ENCODE measurements around the gene SPDL1. TPM values are rescaled to one million over a fixed set of nuclear protein-coding genes. Genes with fewer than 3 reads are reported as not detected.

SPDL1 gene
- total and polyA plus RNA-seq, 2 of the 4 experiments (the other 2 are of a cell fraction) = 18.8 to 29.4 TPM

DNA sequence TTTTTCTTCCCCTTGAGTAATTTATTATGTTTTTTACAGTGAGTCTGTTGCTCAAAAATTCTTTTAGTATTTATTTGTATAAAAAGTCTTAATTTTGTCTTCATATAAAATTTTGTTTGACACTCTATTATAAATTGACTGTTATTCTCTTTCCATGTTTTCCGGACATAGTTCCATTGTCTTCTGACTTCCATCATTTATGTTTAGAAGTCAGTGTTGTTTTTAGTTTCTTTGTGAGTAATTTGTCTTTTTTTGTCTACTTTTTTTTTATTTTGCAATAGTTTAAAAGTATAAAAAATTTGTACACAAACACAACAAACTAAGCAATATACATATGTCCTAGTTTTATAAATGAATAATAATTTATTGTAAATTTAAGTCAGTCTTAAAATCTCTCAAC is 25.7 kb upstream of the SPDL1 start:
- no peak overlapping the region for H2BK120ac ChIP-seq (ENCODE audit: low read depth, low read length)
- H3K4me1 ChIP-seq (ENCODE audit: control insufficient read depth, insufficient read depth, low read length) = no peaks in the 10 kb centered on the region
- H4K5ac ChIP-seq (ENCODE audit: low read depth, low read length) = no peak overlapping the region
- in situ Hi-C loops (cut with MboI; ENCODE audit: low sequenced_read_pairs) = loop anchor here (25.0 kb wide), 1 partner anchor 871 kb away; no protein-coding TSS in a partner anchor
- no peaks in the 10 kb centered on the region for H3K79me1 ChIP-seq (ENCODE audit: low read depth in 1 of 2, low read length in 2 of 2)
- BruUV-seq (replicated peaks) = no TSS peak
- POLR2A ChIA-PET (ENCODE audit: unreplicated experiment) = no interaction called here
- H3K18ac ChIP-seq (ENCODE audit: low read depth, low read length) = no peak overlapping the region
- no peaks in the 10 kb centered on the region for H3K9me1 ChIP-seq (ENCODE audit: insufficient read depth, low read length)
- no peak overlapping the region for H4K8ac ChIP-seq (ENCODE audit: low read depth in 2 of 2, low read length in 2 of 2)
- dilution Hi-C loops (cut with HindIII; ENCODE audit: low sequenced_read_pairs, unreplicated experiment) = no loop called here
- no peak overlapping the region for H3K4me2 ChIP-seq (ENCODE audit: low read depth, low read length)
- no peak overlapping the region for H2BK20ac ChIP-seq (ENCODE audit: low read depth, low read length)
- H3K14ac ChIP-seq (replicated peaks; ENCODE audit: low read depth, low read length) = no peak overlapping the region
- no peak overlapping the region for H2AFZ ChIP-seq (replicated peaks; ENCODE audit: low read length, poor library complexity)
- H2BK15ac ChIP-seq (ENCODE audit: low read depth, low read length) = no peak overlapping the region
- peaks cover 3% of the 10 kb centered on the region; the same call in 1 of the 2 replicates for H3K27me3 ChIP-seq (ENCODE audit: control insufficient read depth, insufficient read depth, low read length)
- no peaks in the 10 kb centered on the region for H4K20me1 ChIP-seq (ENCODE audit: insufficient read depth, low read length)
- no peak overlapping the region for H3K4ac ChIP-seq (ENCODE audit: low read depth, low read length)
- H3K23ac ChIP-seq (ENCODE audit: low read depth, low read length) = no peak overlapping the region
- H3K9ac ChIP-seq (ENCODE audit: low read depth, low read length) = no peak overlapping the region
- WGBS, 2 experiments (ENCODE audit: extremely low coverage in 2 of 2, insufficient read length in 1 of 2) = no CpG with 5 or more reads among the region's 1 CpG
- DNase-seq (no peak), ATAC-seq (ENCODE audit: low read depth) (no peak)
- H2AK5ac ChIP-seq (ENCODE audit: low read depth, low read length) = no peak overlapping the region
- no peaks in the 10 kb centered on the region for H3K9me3 ChIP-seq (ENCODE audit: control insufficient read depth, insufficient read depth, low read length)
- no peak overlapping the region for H2BK5ac ChIP-seq (ENCODE audit: low read depth, low read length, poor library complexity, severe bottlenecking)
- no peak overlapping the region for H3K56ac ChIP-seq (ENCODE audit: extremely low read depth, insufficient read depth, low read length)
- H3K36me3 ChIP-seq (ENCODE audit: control insufficient read depth, insufficient read depth, low read length) = no peaks in the 10 kb centered on the region
- TF ChIP-seq RFX5 (IDR thresholded peaks at IDR 0.05; ENCODE audit: low read depth, low read length) (no peak), CEBPB (IDR thresholded peaks at IDR 0.05; ENCODE audit: low read depth, low read length) (no peak), FOS (IDR thresholded peaks at IDR 0.05; ENCODE audit: low read depth, low read length) (no peak), RCOR1 (IDR thresholded peaks at IDR 0.05; ENCODE audit: insufficient replicate concordance, low read length) (no peak), MAFK (IDR thresholded peaks at IDR 0.05; ENCODE audit: low read depth, low read length) (no peak), SMC3 (IDR thresholded peaks at IDR 0.05; ENCODE audit: low read depth, low read length) (no peak), MAZ (IDR thresholded peaks at IDR 0.05; ENCODE audit: borderline replicate concordance, low read depth, low read length) (no peak), BHLHE40 (IDR thresholded peaks at IDR 0.05; ENCODE audit: low read depth, low read length) (no peak), NFE2L2 (IDR thresholded peaks at IDR 0.05; ENCODE audit: low read depth, low read length) (no peak), CHD1 (IDR thresholded peaks at IDR 0.05; ENCODE audit: low read depth, low read length) (no peak), RAD21 (IDR thresholded peaks at IDR 0.05; ENCODE audit: low read length) (no peak), POLR2A (IDR thresholded peaks at IDR 0.05; ENCODE audit: low read depth, low read length) (no peak), MXI1 (IDR thresholded peaks at IDR 0.05; ENCODE audit: borderline replicate concordance, low read depth, low read length) (no peak)
- TF ChIP-seq, protein P1, sequence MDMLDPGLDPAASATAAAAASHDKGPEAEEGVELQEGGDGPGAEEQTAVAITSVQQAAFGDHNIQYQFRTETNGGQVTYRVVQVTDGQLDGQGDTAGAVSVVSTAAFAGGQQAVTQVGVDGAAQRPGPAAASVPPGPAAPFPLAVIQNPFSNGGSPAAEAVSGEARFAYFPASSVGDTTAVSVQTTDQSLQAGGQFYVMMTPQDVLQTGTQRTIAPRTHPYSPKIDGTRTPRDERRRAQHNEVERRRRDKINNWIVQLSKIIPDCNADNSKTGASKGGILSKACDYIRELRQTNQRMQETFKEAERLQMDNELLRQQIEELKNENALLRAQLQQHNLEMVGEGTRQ (IDR thresholded peaks at IDR 0.05; ENCODE audit: low read depth, low read length) = no peak
- TF ChIP-seq, protein P2, sequence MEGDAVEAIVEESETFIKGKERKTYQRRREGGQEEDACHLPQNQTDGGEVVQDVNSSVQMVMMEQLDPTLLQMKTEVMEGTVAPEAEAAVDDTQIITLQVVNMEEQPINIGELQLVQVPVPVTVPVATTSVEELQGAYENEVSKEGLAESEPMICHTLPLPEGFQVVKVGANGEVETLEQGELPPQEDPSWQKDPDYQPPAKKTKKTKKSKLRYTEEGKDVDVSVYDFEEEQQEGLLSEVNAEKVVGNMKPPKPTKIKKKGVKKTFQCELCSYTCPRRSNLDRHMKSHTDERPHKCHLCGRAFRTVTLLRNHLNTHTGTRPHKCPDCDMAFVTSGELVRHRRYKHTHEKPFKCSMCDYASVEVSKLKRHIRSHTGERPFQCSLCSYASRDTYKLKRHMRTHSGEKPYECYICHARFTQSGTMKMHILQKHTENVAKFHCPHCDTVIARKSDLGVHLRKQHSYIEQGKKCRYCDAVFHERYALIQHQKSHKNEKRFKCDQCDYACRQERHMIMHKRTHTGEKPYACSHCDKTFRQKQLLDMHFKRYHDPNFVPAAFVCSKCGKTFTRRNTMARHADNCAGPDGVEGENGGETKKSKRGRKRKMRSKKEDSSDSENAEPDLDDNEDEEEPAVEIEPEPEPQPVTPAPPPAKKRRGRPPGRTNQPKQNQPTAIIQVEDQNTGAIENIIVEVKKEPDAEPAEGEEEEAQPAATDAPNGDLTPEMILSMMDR (conservative IDR thresholded peaks at IDR 0.05; ENCODE audit: low read depth, low read length) = no peak
- TF ChIP-seq, protein P3, sequence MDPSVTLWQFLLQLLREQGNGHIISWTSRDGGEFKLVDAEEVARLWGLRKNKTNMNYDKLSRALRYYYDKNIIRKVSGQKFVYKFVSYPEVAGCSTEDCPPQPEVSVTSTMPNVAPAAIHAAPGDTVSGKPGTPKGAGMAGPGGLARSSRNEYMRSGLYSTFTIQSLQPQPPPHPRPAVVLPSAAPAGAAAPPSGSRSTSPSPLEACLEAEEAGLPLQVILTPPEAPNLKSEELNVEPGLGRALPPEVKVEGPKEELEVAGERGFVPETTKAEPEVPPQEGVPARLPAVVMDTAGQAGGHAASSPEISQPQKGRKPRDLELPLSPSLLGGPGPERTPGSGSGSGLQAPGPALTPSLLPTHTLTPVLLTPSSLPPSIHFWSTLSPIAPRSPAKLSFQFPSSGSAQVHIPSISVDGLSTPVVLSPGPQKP (IDR thresholded peaks at IDR 0.05; ENCODE audit: borderline replicate concordance, low read depth, low read length) = no peak
- H3K4me3 ChIP-seq (ENCODE audit: insufficient read depth, low read depth, low read length) = no peak overlapping the region
- H2AK9ac ChIP-seq (replicated peaks; ENCODE audit: low read depth, low read length, poor library complexity) = no peak overlapping the region
- CTCF ChIA-PET = no interaction called here
- intact Hi-C loops (cut with micrococcal nuclease) = no loop called here
- H3K27ac ChIP-seq (ENCODE audit: insufficient read depth, low read length) = no peak overlapping the region
- no peak overlapping the region for H4K91ac ChIP-seq (ENCODE audit: insufficient read depth, low read depth, low read length)

Measured in IMR-90 (cell line).